WTC11 (cell line): ENCODE results near the gene ZFHX3. TPM values are rescaled to one million over a fixed set of nuclear protein-coding genes. Genes with fewer than 3 reads are reported as not detected.

ENCODE experiments used
- ATAC-seq: fragments of 200-7000 bp; cut with Tn5 transposase; 2 replicates; pipeline ENCODE4 v1.10.0; 2021; ENCODE audit warnings: mild to moderate bottlenecking, moderate library complexity
- CTCF ChIA-PET: fragments of 300-600 bp; sonication (Branson Sonifier 250); formaldehyde crosslinking; loops from one replicate; lab custom pipeline; 2021; ENCODE audit warnings: antibody characterized with exemption; lab: Charles Lee
- POLR2A ChIA-PET: fragments of 350-600 bp; sonication (Branson Sonifier 250); formaldehyde crosslinking; loops from one replicate; lab custom pipeline; 2021; ENCODE audit warnings: antibody characterized with exemption; lab: Charles Lee
- DNase-seq: peaks from one replicate; pipeline ENCODE4 v3.0.0; 2021; ENCODE audit warnings: low spot score
- H3K27ac Mint-ChIP-seq: 2 replicates; pipeline ENCODE4 v1.8.0; 2021; ENCODE audit warnings: mixed read lengths
- H3K27me3 Mint-ChIP-seq: 2 replicates; pipeline ENCODE4 v1.8.0; 2021; ENCODE audit warnings: low read depth, mild to moderate bottlenecking, moderate library complexity, mixed read lengths
- H3K36me3 Mint-ChIP-seq: 2 replicates; pipeline ENCODE4 v1.8.0; 2021; ENCODE audit warnings: mixed read lengths
- H3K4me1 Mint-ChIP-seq: 2 replicates; pipeline ENCODE4 v1.8.0; 2022; ENCODE audit warnings: mixed read lengths
- H3K4me3 Mint-ChIP-seq: 2 replicates; pipeline ENCODE4 v1.8.0; 2021; ENCODE audit warnings: mild to moderate bottlenecking, moderate library complexity, mixed read lengths
- H3K9me3 Mint-ChIP-seq: 2 replicates; pipeline ENCODE4 v1.8.0; 2021; ENCODE audit warnings: mixed read lengths
- AFF4 ChIP-seq: sonication (generic); formaldehyde crosslinking; IDR thresholded peaks from 2 replicates; pipeline ENCODE4 v1.8.1; 2023; ENCODE audit warnings: mild to moderate bottlenecking, missing genetic modification reagents, borderline replicate concordance
- CBFB ChIP-seq: sonication (generic); formaldehyde crosslinking; IDR thresholded peaks from 2 replicates; pipeline ENCODE4 v1.8.1; 2022; ENCODE audit warnings: mild to moderate bottlenecking, low read depth, missing genetic modification reagents
- CREM ChIP-seq: sonication (generic); formaldehyde crosslinking; IDR thresholded peaks from 2 replicates; pipeline ENCODE4 v1.8.1; 2022; ENCODE audit warnings: mild to moderate bottlenecking, missing genetic modification reagents, moderate library complexity
- ERG ChIP-seq: fragments of 250-450 bp; sonication (Bioruptor Pico); IDR thresholded peaks from 2 replicates; pipeline ENCODE4 v1.8.0; 2021; ENCODE audit warnings: mild to moderate bottlenecking
- FOXK1 ChIP-seq: sonication (generic); formaldehyde crosslinking; IDR thresholded peaks from 2 replicates; pipeline ENCODE4 v1.8.0; 2022; ENCODE audit warnings: mild to moderate bottlenecking, moderate library complexity, missing genetic modification reagents
- HMGXB4 ChIP-seq: sonication (generic); formaldehyde crosslinking; IDR thresholded peaks from 2 replicates; pipeline ENCODE4 v1.8.1; 2023; ENCODE audit warnings: mild to moderate bottlenecking, moderate library complexity, missing genetic modification reagents
- IRF2 ChIP-seq: sonication (generic); formaldehyde crosslinking; IDR thresholded peaks from 2 replicates; pipeline ENCODE4 v1.8.0; 2022; ENCODE audit warnings: low read depth, missing genetic modification reagents, borderline replicate concordance
- JUN ChIP-seq: sonication (generic); formaldehyde crosslinking; IDR thresholded peaks from 2 replicates; pipeline ENCODE4 v1.8.0; 2023; ENCODE audit warnings: mild to moderate bottlenecking, missing genetic modification reagents
- NR3C1 ChIP-seq: sonication (generic); formaldehyde crosslinking; conservative IDR thresholded peaks from 2 replicates; pipeline ENCODE4 v1.8.1; 2023; ENCODE audit warnings: low read depth, mild to moderate bottlenecking, missing genetic modification reagents
- SOX15 ChIP-seq: fragments of 250-450 bp; sonication (Bioruptor Pico); IDR thresholded peaks from 2 replicates; pipeline ENCODE4 v1.9.0; 2021; ENCODE audit warnings: mild to moderate bottlenecking
- TP53 ChIP-seq: sonication (generic); formaldehyde crosslinking; IDR thresholded peaks from 2 replicates; pipeline ENCODE4 v1.8.1; 2023; ENCODE audit warnings: mild to moderate bottlenecking, missing genetic modification reagents
- USF2 ChIP-seq: sonication (generic); formaldehyde crosslinking; IDR thresholded peaks from 2 replicates; pipeline ENCODE4 v1.8.1; 2023; ENCODE audit warnings: mild to moderate bottlenecking, missing genetic modification reagents, moderate library complexity
- ZBTB21 ChIP-seq: sonication (generic); formaldehyde crosslinking; IDR thresholded peaks from 2 replicates; pipeline ENCODE4 v1.8.1; 2023; ENCODE audit warnings: mild to moderate bottlenecking, missing genetic modification reagents, borderline replicate concordance
- ZNF281 ChIP-seq: sonication (generic); formaldehyde crosslinking; IDR thresholded peaks from 2 replicates; pipeline ENCODE4 v1.8.0; 2023; ENCODE audit warnings: mild to moderate bottlenecking, missing genetic modification reagents
- total RNA-seq: library from RNA; stranded (reverse); gene quantifications from 3 replicates; pipeline ENCODE4 v1.2.3, GENCODE V29; 2021

ZFHX3 gene
- total RNA-seq, 1 experiment from 2014 or later = 5.7 TPM

- TF ChIP-seq ERG (CRISPR knock-in tag) (no peak), ZBTB21 (no peak)
- TF ChIP-seq, all 79 proteins: peak for 0
Observed at GRCh38 chr16:72971370-72971769, 76.6 kb downstream of the ZFHX3 start (continued).

- TF ChIP-seq SOX15 (CRISPR knock-in tag) (no peak), FOXK1 (CRISPR knock-in tag) (no peak), CREM (CRISPR knock-in tag) (no peak), ERG (CRISPR knock-in tag) (no peak)
- ATAC-seq (no peak), DNase-seq (no peak)
- no peaks in the 10 kb centered on the region for H3K9me3 Mint-ChIP-seq
- no peaks in the 10 kb centered on the region for H3K27me3 Mint-ChIP-seq
- ChIA-PET CTCF (interaction anchor here (0.8 to 2.1 kb wide), 3 partner anchors 9 to 138 kb away, joined by 3 to 10 read pairs (median 4); no protein-coding TSS in a partner anchor), POLR2A (no interaction called here)
- H3K27ac Mint-ChIP-seq = no peak overlapping the region
- no peaks in the 10 kb centered on the region for H3K4me1 Mint-ChIP-seq
- no peak overlapping the region for H3K4me3 Mint-ChIP-seq
- H3K36me3 Mint-ChIP-seq = no peaks in the 10 kb centered on the region
Observed at GRCh38 chr16:72970656-72971055, 77.3 kb downstream of the ZFHX3 start.

GRCh38 chr16:72969812-72970211 is 78.1 kb downstream of the ZFHX3 start:
- Mint-ChIP-seq H3K4me3 (no peak overlapping the region), H3K36me3 (no peaks in the 10 kb centered on the region), H3K9me3 (no peaks in the 10 kb centered on the region), H3K27me3 (no peaks in the 10 kb centered on the region), H3K4me1 (no peaks in the 10 kb centered on the region), H3K27ac (no peak overlapping the region)
- POLR2A ChIA-PET = no interaction called here
- DNase-seq (no peak), ATAC-seq (no peak)
- TF ChIP-seq AFF4 = no peak
- no peak for TF ChIP-seq NR3C1 (CRISPR knock-in tag)
- no peak for TF ChIP-seq HMGXB4
- TF ChIP-seq JUN = no peak
- no peak for TF ChIP-seq CBFB
- TF ChIP-seq USF2 (CRISPR knock-in tag) = no peak
- TF ChIP-seq IRF2 (CRISPR knock-in tag) = no peak
- no peak for TF ChIP-seq TP53 (CRISPR knock-in tag)
- no peak for TF ChIP-seq ZNF281 (CRISPR knock-in tag)
- CTCF ChIA-PET = interaction anchor here (1.4 to 2.1 kb wide), 3 partner anchors 9 to 113 kb away, joined by 3 to 10 read pairs (median 4); no protein-coding TSS in a partner anchor
